Neuronal stem cell (in vitro differentiated cells): ENCODE data around the gene RABL2A.
"Not testable (repeated sequence)": the region's sequence is repeated elsewhere in the genome, so short reads cannot be mapped to it uniquely, and the experiment has no call there.

ENCODE experiments used
- DNase-seq: peaks from one replicate; pipeline ENCODE4 v3.0.0-alpha.2; 2013; ENCODE audit warnings: low spot score
- H2AFZ ChIP-seq: one replicate; pipeline ENCODE4 v1.6.1; 2013; ENCODE audit warnings: mild to moderate bottlenecking, low read length, inconsistent platforms
- H2AK5ac ChIP-seq: 2 replicates; pipeline ENCODE4 v1.6.1; 2013; ENCODE audit warnings: low read depth, mild to moderate bottlenecking, inconsistent platforms, low read length, moderate library complexity, mixed read lengths
- H2BK120ac ChIP-seq: 2 replicates; pipeline ENCODE4 v1.6.1; 2013; ENCODE audit warnings: low read depth, mild to moderate bottlenecking, inconsistent platforms, low read length, moderate library complexity, mixed read lengths
- H2BK12ac ChIP-seq: one replicate; pipeline ENCODE4 v1.6.1; 2013; ENCODE audit warnings: low read length, inconsistent platforms
- H2BK15ac ChIP-seq: 2 replicates; pipeline ENCODE4 v1.6.1; 2013; ENCODE audit warnings: mild to moderate bottlenecking, low read length, inconsistent platforms, mixed read lengths
- H2BK5ac ChIP-seq: one replicate; pipeline ENCODE4 v1.6.1; 2013; ENCODE audit warnings: inconsistent platforms, mild to moderate bottlenecking, low read length, moderate library complexity
- H3K14ac ChIP-seq: one replicate; pipeline ENCODE4 v1.6.1; 2013; ENCODE audit warnings: low read length, inconsistent platforms
- H3K18ac ChIP-seq: 2 replicates; pipeline ENCODE4 v1.6.1; 2013; ENCODE audit warnings: low read length, inconsistent platforms
- H3K23ac ChIP-seq: 2 replicates; pipeline ENCODE4 v1.6.1; 2013; ENCODE audit warnings: low read depth, mild to moderate bottlenecking, mixed read lengths, low read length, inconsistent platforms; ENCODE audit not compliant: poor library complexity
- H3K27ac ChIP-seq: replicated peaks from 3 replicates; pipeline ENCODE4 v1.5.1; 2013; ENCODE audit warnings: low read length, inconsistent platforms
- H3K27me3 ChIP-seq, 3 experiments: 2 replicates each; pipeline ENCODE4 v1.6.1; 2013; ENCODE audit warnings: low read length in 3 of 3, mild to moderate bottlenecking in 2 of 3, inconsistent platforms in 1 of 3, low read depth in 1 of 3, mixed read lengths in 1 of 3, moderate library complexity in 1 of 3; ENCODE audit not compliant: control insufficient read depth in 3 of 3, insufficient read depth in 3 of 3
- H3K36me3 ChIP-seq, 2 donors: replicated peaks in 1 of 2; 2 replicates each; pipeline ENCODE4 v1.6.1; 2013; ENCODE audit warnings: low read length in 2 of 2; ENCODE audit not compliant: control insufficient read depth in 2 of 2, insufficient read depth in 2 of 2
- H3K4ac ChIP-seq: 2 replicates; pipeline ENCODE4 v1.6.1; 2013; ENCODE audit warnings: inconsistent platforms, mild to moderate bottlenecking, low read length, moderate library complexity
- H3K4me1 ChIP-seq, 2 donors: 1 replicate in 1 of 2; 2 replicates in 1 of 2; pipeline ENCODE4 v1.6.1; 2013; ENCODE audit warnings: low read length in 2 of 2, low read depth in 1 of 2; ENCODE audit not compliant: control insufficient read depth in 2 of 2, insufficient read depth in 1 of 2
- H3K4me2 ChIP-seq: one replicate; pipeline ENCODE4 v1.6.1; 2013; ENCODE audit warnings: mild to moderate bottlenecking, low read length, inconsistent platforms; ENCODE audit not compliant: insufficient read depth, poor library complexity, severe bottlenecking
- H3K4me3 ChIP-seq, 2 donors: 2 replicates each; pipeline ENCODE4 v1.5.1; 2013; ENCODE audit warnings: low read length in 2 of 2, mild to moderate bottlenecking in 2 of 2, inconsistent platforms in 1 of 2, moderate library complexity in 1 of 2
- H3K79me1 ChIP-seq: one replicate; pipeline ENCODE4 v1.6.1; 2013; ENCODE audit warnings: low read depth, mild to moderate bottlenecking, inconsistent platforms, low read length, moderate library complexity
- H3K9ac ChIP-seq: one replicate; pipeline ENCODE4 v1.6.1; 2013; ENCODE audit warnings: mild to moderate bottlenecking, low read depth, low read length, inconsistent platforms; ENCODE audit not compliant: poor library complexity
- H3K9me3 ChIP-seq, 2 donors: replicated peaks in 1 of 2; 2 replicates each; pipeline versions ENCODE3 to v1.6.1; 2013; ENCODE audit warnings: low read length in 2 of 2, mild to moderate bottlenecking in 2 of 2, inconsistent platforms in 1 of 2, low read depth in 1 of 2, mixed read lengths in 1 of 2, moderate library complexity in 1 of 2; ENCODE audit not compliant: control insufficient read depth in 2 of 2, insufficient read depth in 1 of 2
- H4K8ac ChIP-seq: one replicate; pipeline ENCODE4 v1.6.1; 2013; ENCODE audit warnings: low read depth, mild to moderate bottlenecking, inconsistent platforms, low read length, moderate library complexity
- H4K91ac ChIP-seq: one replicate; pipeline ENCODE4 v1.6.1; 2013; ENCODE audit warnings: low read length, low read depth, mild to moderate bottlenecking, inconsistent platforms; ENCODE audit not compliant: poor library complexity
- WGBS, 2 donors: extraction: QIAGEN DNeasy Blood & Tissue Kit; methylation state at CpG; one replicate each; pipeline ENCODE4 v1.1.7; 2013; ENCODE audit warnings: missing lambda C conversion rate in 2 of 2, mixed read lengths in 1 of 2; ENCODE audit not compliant: insufficient read length in 2 of 2, insufficient replicate concordance in 1 of 2; ENCODE audit errors: extremely low coverage in 2 of 2; 5-methylcytosine and 5-hydroxymethylcytosine counted together

The RABL2A gene

GRCh38 chr2:113657735-113658134 lies 30.7 kb downstream of the RABL2A start:
- H3K9ac ChIP-seq, H2BK12ac ChIP-seq, H3K23ac ChIP-seq, H3K9me3 ChIP-seq, H3K4me1 ChIP-seq, H2AK5ac ChIP-seq, H3K4me2 ChIP-seq, H3K36me3 ChIP-seq, DNase-seq, H3K4me3 ChIP-seq, H3K79me1 ChIP-seq, H2AFZ ChIP-seq, H3K27ac ChIP-seq, H4K8ac ChIP-seq, H4K91ac ChIP-seq, H3K18ac ChIP-seq, H2BK15ac ChIP-seq, H3K4ac ChIP-seq, H2BK5ac ChIP-seq, H2BK120ac ChIP-seq, H3K14ac ChIP-seq, H3K27me3 ChIP-seq: not testable (repeated sequence)
- no CpG with 5 or more reads among the region's 17 CpGs for WGBS, 2 donors

- not testable (repeated sequence) for H3K23ac ChIP-seq, H3K27ac ChIP-seq, H3K4ac ChIP-seq, H3K79me1 ChIP-seq, H2AFZ ChIP-seq, H2BK5ac ChIP-seq, DNase-seq, H3K14ac ChIP-seq, H4K8ac ChIP-seq, H3K36me3 ChIP-seq, H3K9ac ChIP-seq, H3K18ac ChIP-seq, H2BK15ac ChIP-seq, H2BK120ac ChIP-seq, H3K4me1 ChIP-seq, H3K4me2 ChIP-seq, H4K91ac ChIP-seq, H3K4me3 ChIP-seq, H3K9me3 ChIP-seq, H3K27me3 ChIP-seq, H2BK12ac ChIP-seq, H2AK5ac ChIP-seq
- WGBS, 2 donors: no CpG with 5 or more reads among the region's 10 CpGs
Observed at GRCh38 chr2:113663285-113664060, 36.4 kb downstream of the RABL2A start.

- not testable (repeated sequence) for H2BK120ac ChIP-seq, H3K18ac ChIP-seq
- WGBS, 2 donors: no CpG with 5 or more reads among the region's 6 CpGs
Observed at GRCh38 chr2:113664761-113665533, 37.9 kb downstream of the RABL2A start.

GRCh38 chr2:113669013-113669412 lies 41.9 kb downstream of the RABL2A start:
- not testable (repeated sequence) for H3K4me3 ChIP-seq, H2AK5ac ChIP-seq, H3K9ac ChIP-seq, H3K36me3 ChIP-seq, H3K14ac ChIP-seq, H2AFZ ChIP-seq, H3K4ac ChIP-seq, H2BK120ac ChIP-seq, DNase-seq, H2BK5ac ChIP-seq, H2BK12ac ChIP-seq, H3K18ac ChIP-seq, H4K91ac ChIP-seq, H3K4me2 ChIP-seq, H4K8ac ChIP-seq, H3K27me3 ChIP-seq, H3K9me3 ChIP-seq, H3K79me1 ChIP-seq, H3K23ac ChIP-seq, H3K27ac ChIP-seq, H2BK15ac ChIP-seq
- H3K4me1 ChIP-seq: peaks cover 2 to 11% of the 10 kb centered on the region in 2 donors
- no CpG with 5 or more reads among the region's 21 CpGs for WGBS, 2 donors

More at GRCh38 chr2:113664761-113665533, 37.9 kb downstream of the RABL2A start:
- not testable (repeated sequence) for H3K79me1 ChIP-seq, H2AFZ ChIP-seq, DNase-seq, H2BK12ac ChIP-seq, H4K8ac ChIP-seq, H2BK5ac ChIP-seq, H3K4me1 ChIP-seq, H3K27ac ChIP-seq, H3K4me3 ChIP-seq, H2AK5ac ChIP-seq, H3K27me3 ChIP-seq, H3K4me2 ChIP-seq, H3K14ac ChIP-seq, H3K9ac ChIP-seq, H3K23ac ChIP-seq, H3K9me3 ChIP-seq, H4K91ac ChIP-seq, H2BK15ac ChIP-seq, H3K36me3 ChIP-seq, H3K4ac ChIP-seq
